K562 (cell line): ENCODE measurements around the gene SCAPER. TPM values are rescaled to one million over a fixed set of nuclear protein-coding genes. Genes with fewer than 3 reads are reported as not detected.
"Not testable (repeated sequence)": the region's sequence is repeated elsewhere in the genome, so short reads cannot be mapped to it uniquely, and the experiment has no call there.

Experiments used
- ATAC-seq: fragments of 200-7000 bp; cut with Tn5 transposase; 3 replicates; pipeline ENCODE4 v1.9.1; 2020; ENCODE audit warnings: moderate library complexity
- BruUV-seq: library from RNA; stranded (reverse); fragments of 400-500 nt; replicated peaks from 2 replicates; lab custom pipeline; 2021; lab: Mats Ljungman, UMichigan
- CTCF ChIA-PET: fragments of 300-600 bp; formaldehyde crosslinking; extraction: SDS; loops from one replicate; lab custom pipeline; 2021; ENCODE audit warnings: low intra/inter-chr PET ratio; lab: Yijun Ruan, JAX
- POLR2A ChIA-PET: fragments of 300-600, 350-650 bp; sonication (Branson Sonifier 250); formaldehyde crosslinking; extraction: SDS; loops from one replicate; lab custom pipeline; 2021; ENCODE audit warnings: antibody characterized with exemption, inconsistent platforms; lab: Yijun Ruan, JAX
- DNase-seq, 4 experiments: peaks; one replicate each; pipeline versions ENCODE4 v3.0.0 to v3.0.0-alpha.2; 2011 to 2018; ENCODE audit warnings: low spot score in 3 of 4, mixed read lengths in 3 of 4; ENCODE audit errors: extremely low read depth in 1 of 4
- FAIRE-seq: peaks from 2 replicates; lab custom pipeline; 2011; peaks lifted over from hg19 to GRCh38; lab: Jason Lieb, UNC
- H2AFZ ChIP-seq: 2 replicates; pipeline ENCODE4 v1.6.0; 2011; ENCODE audit warnings: low read depth, low read length, control low read depth, inconsistent platforms
- H3K27ac ChIP-seq: fragments of 200-600 bp; 3 replicates; pipeline ENCODE4 v1.8.0; 2011; ENCODE audit warnings: low read depth, mild to moderate bottlenecking, control low read depth, inconsistent platforms, low read length, moderate library complexity, mixed read lengths; ENCODE audit errors: extremely low read depth
- H3K27me3 ChIP-seq, 2 experiments: fragments of 300-600 bp in 1 of 2; 2 replicates in 1 of 2; 3 replicates in 1 of 2; pipeline versions ENCODE4 v1.6.0 to v1.8.0; 2011; ENCODE audit warnings: inconsistent platforms in 2 of 2, low read length in 2 of 2, mild to moderate bottlenecking in 1 of 2, mixed read lengths in 1 of 2, moderate library complexity in 1 of 2; ENCODE audit not compliant: control insufficient read depth in 2 of 2, insufficient read depth in 2 of 2
- H3K36me3 ChIP-seq: fragments of 300-600 bp; 3 replicates; pipeline ENCODE4 v1.8.0; 2011; ENCODE audit warnings: mild to moderate bottlenecking, low read length, inconsistent platforms; ENCODE audit not compliant: control insufficient read depth, insufficient read depth
- H3K4me1 ChIP-seq, 2 experiments: fragments of 200-600 bp in 1 of 2; replicated peaks in 1 of 2; 2 replicates in 1 of 2; 3 replicates in 1 of 2; pipeline versions ENCODE4 v1.5.1 to v1.8.0; 2011; ENCODE audit warnings: inconsistent platforms in 2 of 2, low read length in 2 of 2, mild to moderate bottlenecking in 1 of 2, mixed read lengths in 1 of 2, moderate library complexity in 1 of 2; ENCODE audit not compliant: control insufficient read depth in 2 of 2, insufficient read depth in 2 of 2
- H3K4me2 ChIP-seq: 2 replicates; pipeline ENCODE4 v1.6.1; 2011; ENCODE audit warnings: low read length, control low read depth, inconsistent platforms, mixed read lengths; ENCODE audit not compliant: insufficient read depth
- H3K4me3 ChIP-seq: fragments of 200-600 bp; sonication (generic), shearing (Covaris generic); 2 replicates; pipeline ENCODE4 v1.5.1; 2016; ENCODE audit warnings: control low read depth, inconsistent platforms
- H3K79me2 ChIP-seq: fragments of 200-600 bp; 3 replicates; pipeline ENCODE4 v1.8.0; 2011; ENCODE audit warnings: low read length, inconsistent platforms; ENCODE audit not compliant: control insufficient read depth, insufficient read depth
- H3K9ac ChIP-seq, 2 experiments: 2 replicates each; pipeline versions ENCODE4 v1.6.0 to v1.6.1; 2011; ENCODE audit warnings: low read depth in 2 of 2, low read length in 2 of 2, control low read depth in 1 of 2, inconsistent platforms in 1 of 2, mild to moderate bottlenecking in 1 of 2, mixed read lengths in 1 of 2; ENCODE audit not compliant: insufficient read depth in 1 of 2
- H3K9me1 ChIP-seq: one replicate; pipeline ENCODE4 v1.6.0; 2011; ENCODE audit warnings: inconsistent platforms, mild to moderate bottlenecking, low read length, moderate library complexity; ENCODE audit not compliant: control insufficient read depth, insufficient read depth
- H3K9me3 ChIP-seq: replicated peaks from 2 replicates; pipeline ENCODE4 v1.5.1; 2011; ENCODE audit warnings: low read depth, low read length, inconsistent platforms; ENCODE audit not compliant: control insufficient read depth, insufficient read depth
- H4K20me1 ChIP-seq: replicated peaks from 2 replicates; pipeline ENCODE4 v1.6.1; 2011; ENCODE audit warnings: low read length, inconsistent platforms, mixed read lengths; ENCODE audit not compliant: control insufficient read depth, insufficient read depth
- CBX1 ChIP-seq: sonication (generic); IDR thresholded peaks from 2 replicates; pipeline ENCODE4 v1.6.1; 2016; ENCODE audit warnings: antibody characterized with exemption, low read depth, mild to moderate bottlenecking
- FOXK1 ChIP-seq: sonication (generic); formaldehyde crosslinking; IDR thresholded peaks from 2 replicates; pipeline ENCODE4 v1.8.0; 2022; ENCODE audit warnings: missing genetic modification reagents, mild to moderate bottlenecking, borderline replicate concordance
- FOXM1 ChIP-seq, 2 experiments: fragments of 450-650 bp in 1 of 2; sonication (generic) in 1 of 2; formaldehyde crosslinking in 1 of 2; IDR thresholded peaks; 2 replicates each; pipeline versions ENCODE4 v1.6.1 to v1.9.0; 2017 to 2022; ENCODE audit warnings: low read depth in 2 of 2, mild to moderate bottlenecking in 2 of 2, missing genetic modification reagents in 1 of 2, moderate library complexity in 1 of 2
- ZBTB43 ChIP-seq: sonication (generic); formaldehyde crosslinking; IDR thresholded peaks from 2 replicates; pipeline ENCODE4 v1.8.0; 2023; ENCODE audit warnings: mild to moderate bottlenecking, missing genetic modification reagents
- ZNF655 ChIP-seq: fragments of 250-450 bp; sonication (Bioruptor Pico); IDR thresholded peaks from 2 replicates; pipeline ENCODE4 v1.5.0; 2021
- WGBS: fragments of 100-300 bp; shearing (Covaris generic); methylation state at CpG from one replicate; pipeline ENCODE4 v1.1.6; 2016; ENCODE audit warnings: low coverage, mixed read lengths; ENCODE audit not compliant: insufficient coverage; ENCODE audit errors: missing lambda C conversion rate; 5-methylcytosine and 5-hydroxymethylcytosine counted together
- in situ Hi-C: fragments of 300-500 bp; cut with MboI; formaldehyde crosslinking; loops from 4 replicates; pipeline ENCODE4 v1.15.0; 2018; ENCODE audit warnings: inconsistent platforms, mixed read lengths
- intact Hi-C: fragments of 100-400 bp; cut with micrococcal nuclease; formaldehyde crosslinking; loops from 2 replicates; pipeline ENCODE4 v1.14.2; 2022
- polyA plus RNA-seq, 8 experiments: library from polyadenylated mRNA; depleted of rRNA in 4 of 8; stranded (reverse) in 5 of 8; unstranded in 3 of 8; fragments of >200 nt; fragmentation: Nextera tagmentation in 2 of 8; fragmentation: Illumina TruSeq in 1 of 8; extraction: Ambion mirVana in 2 of 8; extraction: Trizol in 1 of 8; gene quantifications; 2 replicates each; pipeline versions ENCODE4 v1.2.1 to v1.2.3, GENCODE V29; 2011 to 2014; ENCODE audit warnings: inconsistent platforms in 1 of 8, missing spikeins in 1 of 8
- total RNA-seq, 7 experiments: library from RNA; depleted of rRNA in 6 of 7; stranded (reverse); fragments of >200 nt in 6 of 7; fragmentation: Illumina TruSeq in 2 of 7; extraction: Trizol in 2 of 7; gene quantifications; 2 replicates each; pipeline versions ENCODE4 v1.2.1 to v1.2.3, GENCODE V29; 2011 to 2021; ENCODE audit warnings: low replicate concordance in 1 of 7
- TF ChIP-seq, protein P1 (sequence below): sonication (generic); IDR thresholded peaks from 2 replicates; pipeline ENCODE4 v1.6.1; 2016
- TF ChIP-seq, protein P2 (sequence below): sonication (generic); formaldehyde crosslinking; IDR thresholded peaks from 2 replicates; pipeline ENCODE4 v1.8.0; 2022; ENCODE audit warnings: missing genetic modification reagents, mild to moderate bottlenecking, borderline replicate concordance

SCAPER gene
- total and polyA plus RNA-seq, 9 of the 15 experiments (the other 6 are each of a cell fraction or from before 2014, with no cell fraction given), result 1.3 to 5.7 (median 3.2) TPM

DNA sequence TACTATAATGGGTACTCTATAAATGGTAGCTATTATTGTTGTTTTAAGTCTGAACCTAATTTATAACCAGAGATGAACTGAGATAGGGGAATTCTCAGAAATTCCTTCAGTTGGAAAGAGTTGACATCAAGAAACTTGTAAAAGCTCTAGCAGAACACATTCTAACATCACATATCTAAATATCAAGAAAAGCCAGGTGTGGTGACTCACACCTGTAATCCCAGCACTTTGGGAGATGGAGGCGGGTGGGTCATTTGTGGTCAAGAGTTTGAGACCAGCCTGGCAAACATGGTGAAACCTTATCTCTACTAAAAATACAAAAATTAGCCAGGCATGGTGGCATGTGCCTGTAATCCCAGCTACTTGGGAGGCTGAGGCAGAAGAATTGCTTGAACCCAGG lies 472.1 kb downstream of the SCAPER start:
- POLR2A ChIA-PET, result interaction anchor here (0.6 kb wide), 1 partner anchor 9 kb away, joined by 3 read pairs; no protein-coding TSS in a partner anchor
- in situ Hi-C loops, CTCF ChIA-PET, DNase-seq, H2AFZ ChIP-seq, H3K27me3 ChIP-seq, H4K20me1 ChIP-seq, H3K4me2 ChIP-seq, H3K9me1 ChIP-seq, H3K9me3 ChIP-seq, BruUV-seq, ATAC-seq, FAIRE-seq, H3K4me3 ChIP-seq, intact Hi-C loops, H3K4me1 ChIP-seq, H3K79me2 ChIP-seq, H3K9ac ChIP-seq, H3K27ac ChIP-seq, H3K36me3 ChIP-seq: not testable (repeated sequence)
- WGBS, result 0% methylated on average over 1 of the region's 1 CpG

DNA sequence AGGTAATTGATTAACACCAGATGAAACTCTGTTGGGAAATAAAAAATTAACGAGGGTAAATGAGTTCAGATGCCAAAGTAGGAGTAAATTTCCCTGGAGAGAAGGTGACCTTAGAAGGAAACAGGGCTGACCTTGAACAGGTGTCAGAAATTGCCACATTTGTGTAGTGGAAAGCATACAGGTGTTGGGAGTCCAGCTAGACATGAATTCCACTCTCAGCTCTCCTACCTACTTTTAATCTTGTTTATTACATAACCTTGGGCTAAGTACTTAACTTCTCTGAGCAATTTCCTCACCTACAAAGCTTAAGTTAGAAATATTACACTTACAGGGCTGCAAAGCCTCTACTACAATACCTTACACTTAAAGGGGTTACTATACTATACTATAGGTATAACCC lies 472.5 kb downstream of the SCAPER start:
- Histone ChIP-seq H3K4me2 (no peak overlapping the region), H3K4me3 (no peak overlapping the region), H3K27me3 (no peaks in the 10 kb centered on the region), H3K9me1 (no peaks in the 10 kb centered on the region), H3K79me2 (no peaks in the 10 kb centered on the region), H2AFZ (no peak overlapping the region), H3K4me1 (no peaks in the 10 kb centered on the region), H4K20me1 (no peaks in the 10 kb centered on the region), H3K9ac (no peak overlapping the region), H3K27ac (no peak overlapping the region), H3K9me3 (no peaks in the 10 kb centered on the region), H3K36me3 (no peaks in the 10 kb centered on the region)
- ATAC-seq (no peak), FAIRE-seq (no peak), DNase-seq (no peak)
- in situ Hi-C loops, result no loop called here
- ChIA-PET CTCF (no interaction called here), POLR2A (interaction anchor here (0.6 kb wide), 1 partner anchor 9 kb away, joined by 3 read pairs; no protein-coding TSS in a partner anchor)
- WGBS, result 0% methylated on average over 1 of the region's 1 CpG
- BruUV-seq, result no TSS peak
- intact Hi-C loops, result no loop called here
- TF ChIP-seq, protein P1, sequence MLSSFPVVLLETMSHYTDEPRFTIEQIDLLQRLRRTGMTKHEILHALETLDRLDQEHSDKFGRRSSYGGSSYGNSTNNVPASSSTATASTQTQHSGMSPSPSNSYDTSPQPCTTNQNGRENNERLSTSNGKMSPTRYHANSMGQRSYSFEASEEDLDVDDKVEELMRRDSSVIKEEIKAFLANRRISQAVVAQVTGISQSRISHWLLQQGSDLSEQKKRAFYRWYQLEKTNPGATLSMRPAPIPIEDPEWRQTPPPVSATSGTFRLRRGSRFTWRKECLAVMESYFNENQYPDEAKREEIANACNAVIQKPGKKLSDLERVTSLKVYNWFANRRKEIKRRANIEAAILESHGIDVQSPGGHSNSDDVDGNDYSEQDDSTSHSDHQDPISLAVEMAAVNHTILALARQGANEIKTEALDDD, result no peak
- TF ChIP-seq CBX1, result no peak
- no peak for TF ChIP-seq FOXK1
- TF ChIP-seq ZNF655 (CRISPR knock-in tag), result no peak
- no peak for TF ChIP-seq ZBTB43
- TF ChIP-seq, protein P2, sequence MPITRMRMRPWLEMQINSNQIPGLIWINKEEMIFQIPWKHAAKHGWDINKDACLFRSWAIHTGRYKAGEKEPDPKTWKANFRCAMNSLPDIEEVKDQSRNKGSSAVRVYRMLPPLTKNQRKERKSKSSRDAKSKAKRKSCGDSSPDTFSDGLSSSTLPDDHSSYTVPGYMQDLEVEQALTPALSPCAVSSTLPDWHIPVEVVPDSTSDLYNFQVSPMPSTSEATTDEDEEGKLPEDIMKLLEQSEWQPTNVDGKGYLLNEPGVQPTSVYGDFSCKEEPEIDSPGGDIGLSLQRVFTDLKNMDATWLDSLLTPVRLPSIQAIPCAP, result no peak
- no peak for TF ChIP-seq FOXM1 (IDR thresholded peaks at IDR 0.05; ENCODE audit: low read depth)
- TF ChIP-seq FOXM1 (CRISPR knock-in tag; IDR thresholded peaks at IDR 0.05; ENCODE audit: low read depth), result no peak
